ENCODE data around the gene ABLIM2.
A peak's percentile ranks its signal among the peaks of the same experiment; 100 is the strongest.

- TF ChIP-seq, protein P1, sequence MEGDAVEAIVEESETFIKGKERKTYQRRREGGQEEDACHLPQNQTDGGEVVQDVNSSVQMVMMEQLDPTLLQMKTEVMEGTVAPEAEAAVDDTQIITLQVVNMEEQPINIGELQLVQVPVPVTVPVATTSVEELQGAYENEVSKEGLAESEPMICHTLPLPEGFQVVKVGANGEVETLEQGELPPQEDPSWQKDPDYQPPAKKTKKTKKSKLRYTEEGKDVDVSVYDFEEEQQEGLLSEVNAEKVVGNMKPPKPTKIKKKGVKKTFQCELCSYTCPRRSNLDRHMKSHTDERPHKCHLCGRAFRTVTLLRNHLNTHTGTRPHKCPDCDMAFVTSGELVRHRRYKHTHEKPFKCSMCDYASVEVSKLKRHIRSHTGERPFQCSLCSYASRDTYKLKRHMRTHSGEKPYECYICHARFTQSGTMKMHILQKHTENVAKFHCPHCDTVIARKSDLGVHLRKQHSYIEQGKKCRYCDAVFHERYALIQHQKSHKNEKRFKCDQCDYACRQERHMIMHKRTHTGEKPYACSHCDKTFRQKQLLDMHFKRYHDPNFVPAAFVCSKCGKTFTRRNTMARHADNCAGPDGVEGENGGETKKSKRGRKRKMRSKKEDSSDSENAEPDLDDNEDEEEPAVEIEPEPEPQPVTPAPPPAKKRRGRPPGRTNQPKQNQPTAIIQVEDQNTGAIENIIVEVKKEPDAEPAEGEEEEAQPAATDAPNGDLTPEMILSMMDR (IDR thresholded peaks at IDR 0.05) = no peak
- TF ChIP-seq EP300 (IDR thresholded peaks at IDR 0.05) (no peak), POLR2AphosphoS5 (IDR thresholded peaks at IDR 0.05) (peak; percentile 52 to 66), POLR2A (IDR thresholded peaks at IDR 0.05; ENCODE audit: low read depth) (no peak)
Measured at GRCh38 chr4:8191136-8191747, 32.6 kb upstream of the ABLIM2 start.
